GM18858 (cell line): ENCODE measurements around the gene FAM83C.

Experiments used
- ATAC-seq: cut with Tn5 transposase; IDR thresholded peaks from one replicate; pipeline ENCODE4 v1.9.1; 2021; ENCODE audit not compliant: unreplicated experiment

FAM83C gene

DNA sequence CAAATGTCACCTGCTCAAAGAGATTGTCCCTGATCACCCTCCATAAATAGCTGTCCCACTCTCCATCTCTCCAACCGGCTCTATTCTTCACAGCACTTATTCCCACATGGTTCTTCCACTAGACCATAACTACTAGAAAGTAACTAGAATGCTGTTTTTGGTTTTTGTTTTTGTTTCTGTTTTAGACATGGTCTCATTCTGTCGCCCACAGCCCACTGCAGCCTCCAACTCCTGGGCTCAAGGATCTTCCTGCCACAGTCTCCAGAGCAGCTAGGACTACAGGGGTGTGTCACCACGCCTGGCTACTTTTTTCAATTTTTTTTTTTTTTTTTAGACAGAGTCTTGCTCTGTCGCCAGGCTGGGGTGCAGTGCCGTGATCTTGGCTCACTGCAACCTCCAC is 53.5 kb downstream of the FAM83C start:
- ATAC-seq, result no peak

DNA sequence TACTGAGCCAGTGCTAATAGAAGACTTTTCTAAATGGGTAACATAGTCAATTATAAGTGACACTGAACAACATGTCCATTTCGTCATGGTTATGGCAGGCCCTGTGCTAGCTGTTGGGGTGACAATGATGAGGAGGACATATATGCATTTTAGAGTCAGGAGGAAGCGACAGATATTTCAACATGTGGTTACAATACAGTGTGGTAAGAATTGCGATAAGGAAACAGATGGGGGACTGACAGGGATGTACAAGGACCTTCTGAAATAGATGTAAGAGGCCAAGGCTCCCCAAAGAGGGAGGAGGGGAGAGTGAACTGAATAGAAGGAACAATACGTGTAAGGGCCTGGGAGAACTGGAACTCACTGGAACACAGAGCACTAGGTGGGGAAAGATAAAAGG is 54.1 kb downstream of the FAM83C start:
- ATAC-seq, result no peak

DNA sequence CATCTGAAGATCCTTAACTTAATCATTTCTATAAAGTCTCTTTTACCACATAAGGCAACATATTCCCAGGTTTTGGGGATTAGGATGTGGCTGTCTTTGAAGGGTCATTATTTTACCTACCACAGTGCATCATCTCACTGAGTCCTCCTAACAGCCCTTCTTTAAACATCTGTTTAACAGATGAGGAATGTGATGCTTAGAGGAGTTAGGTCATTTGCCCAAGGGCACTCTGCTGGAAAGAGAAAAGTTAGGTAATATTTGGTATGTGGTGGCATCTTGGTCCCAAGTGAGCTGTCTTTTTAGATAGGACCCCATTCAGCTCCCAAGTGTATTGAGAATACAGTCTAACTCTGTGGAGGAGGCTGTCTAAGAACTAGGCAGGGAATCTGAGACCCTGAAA is 54.7 kb downstream of the FAM83C start:
- ATAC-seq, result no peak

DNA sequence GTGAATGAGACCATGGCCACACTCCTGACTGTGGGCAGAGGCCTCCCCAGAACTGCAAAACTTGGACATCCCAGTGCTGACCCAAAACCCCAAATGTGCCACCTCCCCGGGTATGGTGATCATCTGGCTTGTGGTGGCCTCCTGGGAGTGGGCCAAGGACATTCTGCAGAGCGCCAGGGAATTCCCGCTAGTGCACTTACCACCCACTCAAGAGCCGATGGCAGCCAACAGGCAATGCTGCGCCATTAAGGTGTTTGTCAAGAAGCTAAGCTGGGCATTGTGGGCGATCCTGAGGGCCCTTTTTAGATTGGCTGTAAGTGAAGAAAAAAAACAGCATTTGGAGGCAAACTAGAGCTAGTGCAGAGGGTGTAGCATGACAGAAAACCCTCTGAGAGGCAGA is 56.3 kb downstream of the FAM83C start:
- no peak for ATAC-seq
